ENCODE measurements around the gene CTTNBP2.

- TF ChIP-seq TBP (CRISPR knock-in tag; IDR thresholded peaks at IDR 0.05) (no peak), ZNF816 (CRISPR knock-in tag; IDR thresholded peaks at IDR 0.05; ENCODE audit: borderline replicate concordance) (no peak), ZNF660 (CRISPR knock-in tag; IDR thresholded peaks at IDR 0.05; ENCODE audit: borderline replicate concordance, low read depth) (no peak), AHR (CRISPR knock-in tag; IDR thresholded peaks at IDR 0.05) (no peak), ZNF724P (CRISPR knock-in tag; IDR thresholded peaks at IDR 0.05; ENCODE audit: borderline replicate concordance) (no peak), POLR2A (IDR thresholded peaks at IDR 0.05; ENCODE audit: insufficient read depth in 1 of 2, low read depth in 2 of 2, low read length in 2 of 2) (no peak), SMC3 (IDR thresholded peaks at IDR 0.05; ENCODE audit: low read length) (no peak)
Measured at GRCh38 chr7:117827862-117828261, 45.4 kb downstream of the CTTNBP2 start.

Data from HepG2 (cell line).